ENCODE data around the gene CYTH3.

CYTH3 gene

GRCh38 chr7:6237730-6238129 is 34.7 kb downstream of the CYTH3 start:
- TF ChIP-seq RAD21 (IDR thresholded peaks at IDR 0.05; ENCODE audit: low read depth): no peak
- peak; percentile 85 for TF ChIP-seq CEBPB (IDR thresholded peaks at IDR 0.05)
- TF ChIP-seq ZBTB7A (IDR thresholded peaks at IDR 0.05; ENCODE audit: low read depth): no peak
- no peak for TF ChIP-seq CREB1 (IDR thresholded peaks at IDR 0.05; ENCODE audit: low read depth)

- TF ChIP-seq ZBTB7A (IDR thresholded peaks at IDR 0.05; ENCODE audit: low read depth): no peak
Measured at GRCh38 chr7:6237011-6237410, 35.4 kb downstream of the CYTH3 start.

GRCh38 chr7:6235029-6235871 is 37.2 kb downstream of the CYTH3 start:
- TF ChIP-seq TAF1 (IDR thresholded peaks at IDR 0.05; ENCODE audit: low read depth) (no peak), ZBTB7A (IDR thresholded peaks at IDR 0.05; ENCODE audit: low read depth) (no peak), REST (IDR thresholded peaks at IDR 0.05; ENCODE audit: low read depth) (no peak), CEBPB (IDR thresholded peaks at IDR 0.05) (no peak)

GRCh38 chr7:6234384-6234783 is 38.0 kb downstream of the CYTH3 start:
- TF ChIP-seq MAX (IDR thresholded peaks at IDR 0.05): no peak
- TF ChIP-seq NFIC (IDR thresholded peaks at IDR 0.05): no peak
- TF ChIP-seq EGR1 (IDR thresholded peaks at IDR 0.05): no peak
- TF ChIP-seq EP300 (IDR thresholded peaks at IDR 0.05; ENCODE audit: borderline replicate concordance): no peak
- no peak for TF ChIP-seq YY1 (IDR thresholded peaks at IDR 0.05; ENCODE audit: low read depth)
- no peak for TF ChIP-seq TCF12 (IDR thresholded peaks at IDR 0.05; ENCODE audit: low read depth)
- TF ChIP-seq REST (IDR thresholded peaks at IDR 0.05; ENCODE audit: low read depth): no peak
- TF ChIP-seq CREB1 (IDR thresholded peaks at IDR 0.05; ENCODE audit: low read depth): no peak
- TF ChIP-seq ZBTB7A (IDR thresholded peaks at IDR 0.05; ENCODE audit: low read depth): no peak
- TF ChIP-seq TEAD4 (IDR thresholded peaks at IDR 0.05): no peak
- TF ChIP-seq TAF1 (IDR thresholded peaks at IDR 0.05; ENCODE audit: low read depth): no peak
- no peak for TF ChIP-seq USF1 (IDR thresholded peaks at IDR 0.05)
- no peak for TF ChIP-seq RAD21 (IDR thresholded peaks at IDR 0.05; ENCODE audit: low read depth)
- TF ChIP-seq FOXM1 (IDR thresholded peaks at IDR 0.05; ENCODE audit: borderline replicate concordance, low read depth): no peak
- no peak for TF ChIP-seq CEBPB (IDR thresholded peaks at IDR 0.05)

GRCh38 chr7:6232534-6232933 is 39.9 kb downstream of the CYTH3 start:
- TF ChIP-seq USF1 (IDR thresholded peaks at IDR 0.05) (no peak), REST (IDR thresholded peaks at IDR 0.05; ENCODE audit: low read depth) (no peak), ZBTB7A (IDR thresholded peaks at IDR 0.05; ENCODE audit: low read depth) (no peak), YY1 (IDR thresholded peaks at IDR 0.05; ENCODE audit: low read depth) (no peak), TEAD4 (IDR thresholded peaks at IDR 0.05) (no peak), CEBPB (IDR thresholded peaks at IDR 0.05) (no peak), EP300 (IDR thresholded peaks at IDR 0.05; ENCODE audit: borderline replicate concordance) (no peak), NFIC (IDR thresholded peaks at IDR 0.05) (no peak), CREB1 (IDR thresholded peaks at IDR 0.05; ENCODE audit: low read depth) (no peak), TCF12 (IDR thresholded peaks at IDR 0.05; ENCODE audit: low read depth) (no peak), RAD21 (IDR thresholded peaks at IDR 0.05; ENCODE audit: low read depth) (no peak), TAF1 (IDR thresholded peaks at IDR 0.05; ENCODE audit: low read depth) (no peak), MAX (IDR thresholded peaks at IDR 0.05) (no peak), FOXM1 (IDR thresholded peaks at IDR 0.05; ENCODE audit: borderline replicate concordance, low read depth) (no peak), EGR1 (IDR thresholded peaks at IDR 0.05) (no peak)

All from Ishikawa (cell line).